Measurements from ENCODE around the gene TAF3.

TAF3 gene

DNA sequence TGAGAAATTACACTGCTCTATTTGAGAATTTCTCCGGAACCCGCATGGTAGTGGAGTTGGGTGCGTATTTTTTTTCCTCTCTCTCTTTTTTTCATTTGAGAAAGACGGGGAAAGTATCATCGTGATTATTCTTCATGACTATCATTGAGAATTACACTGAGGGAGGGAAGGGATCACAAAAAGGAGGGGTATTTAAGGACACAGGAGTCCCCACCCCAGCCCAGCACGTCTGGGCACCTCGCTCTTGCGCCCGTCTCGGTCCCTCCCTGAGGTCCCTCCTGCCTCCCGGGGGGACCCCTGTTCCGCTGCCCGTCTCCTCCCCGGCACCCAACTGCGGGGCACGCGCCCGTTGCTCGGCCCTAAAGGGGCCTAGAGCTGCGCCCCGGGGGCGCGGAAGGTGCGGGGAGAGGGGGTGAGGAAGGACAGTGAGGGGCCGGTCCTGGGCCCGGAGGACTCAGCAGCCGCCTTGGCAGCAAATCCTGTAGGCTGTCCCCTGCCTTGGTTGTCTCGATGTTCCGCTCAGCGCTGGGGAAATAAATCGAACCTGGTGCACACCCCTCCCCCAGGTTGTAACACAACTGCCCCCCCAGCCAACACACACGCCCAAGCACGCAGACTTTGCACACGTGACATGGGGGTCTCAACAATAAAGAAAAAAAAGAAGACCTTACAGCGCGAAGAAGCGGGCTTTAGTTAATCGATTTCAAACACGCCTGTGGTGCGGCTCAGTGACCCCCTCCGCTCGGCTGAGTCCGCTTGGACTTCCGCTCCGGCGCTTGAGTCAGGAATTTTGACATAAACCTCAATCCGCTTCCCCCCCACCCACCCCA is 217.6 kb downstream of the TAF3 start:
- no peak for DNase-seq

DNA sequence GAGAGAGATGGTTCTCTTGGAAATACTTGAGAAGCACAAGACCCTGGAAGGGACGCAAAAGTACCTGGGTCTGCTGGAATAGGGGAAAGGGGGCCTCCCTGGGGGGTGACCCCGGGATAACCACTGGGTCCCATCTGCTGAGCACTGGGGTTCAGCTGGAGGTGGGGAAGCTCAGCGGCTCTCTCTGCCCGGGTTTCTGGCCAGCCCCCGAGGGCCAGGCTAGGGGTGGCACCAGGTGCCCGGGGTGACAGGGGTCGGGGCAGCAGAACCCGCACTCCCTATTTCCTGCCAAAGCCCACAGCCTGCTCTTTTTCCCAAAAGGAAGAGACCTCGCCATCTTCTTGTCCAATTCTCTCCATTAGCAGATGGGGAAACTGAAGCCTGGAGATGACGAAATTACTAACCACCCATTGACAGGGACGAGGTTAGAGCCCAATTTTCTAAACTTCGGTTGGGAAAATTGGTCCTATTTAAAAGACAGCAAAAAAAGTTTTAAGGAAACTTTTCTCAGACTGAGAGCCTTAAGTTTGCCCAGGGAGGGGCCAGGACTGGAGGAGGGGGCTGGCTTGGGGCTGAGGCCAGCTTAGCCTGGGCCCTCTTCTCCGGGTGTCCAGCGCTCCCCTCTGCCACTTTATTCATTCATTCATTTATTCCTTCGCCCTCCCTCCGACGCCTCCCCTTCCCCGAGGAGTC is 218.3 kb downstream of the TAF3 start:
- DNase-seq: no peak

DNA sequence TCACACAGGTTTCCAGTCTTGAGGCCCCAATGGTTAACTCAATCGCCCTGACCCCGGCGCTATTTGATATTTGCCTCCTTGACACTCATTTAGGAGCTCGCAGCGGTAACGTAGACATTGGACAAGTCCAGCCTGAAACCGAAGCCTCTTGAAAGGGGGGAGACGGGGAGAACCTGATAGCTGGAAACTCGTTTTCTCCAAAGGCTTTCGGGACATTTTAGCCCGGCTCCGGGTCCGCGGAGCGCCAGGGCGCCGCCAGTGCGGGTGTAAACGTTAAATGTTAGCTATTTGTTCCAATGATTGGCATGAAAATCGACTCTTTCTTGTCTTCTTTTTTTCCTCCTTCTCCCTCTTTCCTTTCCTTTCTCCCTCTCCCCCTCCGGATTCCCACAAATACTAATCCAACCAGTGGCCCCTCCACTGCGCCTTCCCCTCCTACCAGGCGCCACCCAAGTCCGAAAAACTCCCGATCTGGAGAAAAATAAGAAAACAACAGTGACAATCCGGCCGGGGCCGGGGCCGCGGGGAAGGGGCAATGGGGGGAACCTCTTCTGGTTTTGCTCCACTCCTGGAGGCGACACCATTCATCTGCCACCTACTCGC is 219.0 kb downstream of the TAF3 start:
- DNase-seq: no peak

DNA sequence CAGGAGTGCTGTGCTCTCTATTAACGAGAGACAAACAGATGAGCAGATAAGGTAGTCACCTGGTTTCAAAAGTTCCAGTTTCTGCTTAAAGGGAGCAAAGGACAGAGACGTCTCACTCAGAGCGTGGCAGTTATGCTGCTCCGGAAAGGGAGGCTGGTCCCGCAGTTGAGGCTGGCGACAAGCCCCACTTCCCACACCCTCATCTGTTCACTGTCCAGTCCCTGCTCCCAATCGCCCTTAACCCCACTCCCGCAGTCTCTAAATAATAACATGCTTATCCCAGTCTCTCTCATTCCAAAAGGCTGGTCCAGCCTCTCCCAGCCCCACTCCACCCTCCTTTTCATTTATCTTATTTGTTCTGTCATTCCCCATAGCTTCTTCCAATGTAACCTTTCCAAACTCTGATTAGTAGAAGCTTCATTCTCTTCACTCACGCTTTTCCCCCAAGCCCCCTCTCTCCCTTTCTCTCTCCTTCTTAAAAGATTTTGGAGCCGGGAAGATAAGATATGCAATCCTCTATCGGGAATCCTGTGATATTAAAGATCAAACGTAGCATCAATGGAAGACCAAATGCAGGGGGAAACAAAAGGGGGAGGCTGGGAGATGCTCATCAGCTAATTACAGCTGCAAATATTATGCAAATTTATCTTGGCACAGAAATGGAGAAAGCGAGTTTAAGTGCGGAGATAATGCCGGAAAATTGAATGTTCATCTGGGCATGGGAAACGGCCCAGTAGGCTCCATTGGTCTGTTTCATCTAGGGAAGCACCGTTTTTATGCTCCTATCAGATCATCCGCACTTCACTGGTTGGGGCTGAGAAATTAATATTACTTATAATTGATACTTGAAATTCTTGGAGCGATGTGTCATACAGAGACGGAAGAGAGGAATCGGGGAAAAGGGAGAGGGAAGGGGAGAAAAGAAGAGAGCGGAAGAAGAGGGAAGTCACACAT is 219.9 kb downstream of the TAF3 start:
- no peak for DNase-seq

DNA sequence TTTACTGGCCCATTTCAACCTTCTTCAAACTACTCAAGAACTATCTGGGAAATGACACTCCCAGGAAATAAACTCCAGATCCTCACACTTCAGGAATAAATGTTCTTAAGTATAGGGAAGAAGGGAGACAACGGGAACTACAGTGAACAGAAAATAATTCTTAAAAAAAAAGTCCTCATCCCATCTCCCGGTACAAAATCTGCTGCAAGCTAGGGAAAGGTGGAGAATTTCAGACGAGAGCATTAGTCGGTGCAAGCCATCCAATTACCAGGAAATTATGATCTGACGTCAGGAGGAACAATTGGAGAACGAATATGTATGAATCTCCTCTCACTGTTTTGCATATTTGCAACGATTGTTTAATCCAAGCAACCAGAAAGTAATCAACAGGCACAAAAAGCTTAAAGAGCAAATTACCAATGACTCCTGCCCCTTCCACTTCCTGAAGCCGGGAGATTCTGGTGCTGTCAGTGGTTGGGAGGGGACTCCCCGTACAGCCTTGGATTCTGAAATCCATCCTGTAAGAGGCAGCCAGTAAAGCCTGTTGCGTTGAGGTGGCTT is 221.1 kb downstream of the TAF3 start:
- DNase-seq: no peak

DNA sequence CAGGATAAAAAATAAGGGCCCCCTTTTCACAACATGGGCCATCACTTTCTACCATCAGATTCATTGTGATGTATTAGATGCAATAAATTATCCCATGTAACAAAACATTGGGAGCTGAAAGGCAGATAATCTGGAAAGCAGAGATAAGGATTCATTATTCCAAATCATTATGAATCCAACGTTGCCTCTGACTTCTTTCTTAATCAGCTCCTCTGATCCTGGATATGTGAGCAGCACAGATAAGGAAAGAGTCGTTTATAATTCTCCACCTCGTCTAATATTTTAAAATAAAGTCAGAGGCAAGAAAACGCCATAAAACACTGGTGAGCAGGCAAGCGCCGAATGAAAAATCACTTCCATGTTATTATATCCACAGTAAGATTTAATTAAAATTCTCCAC is 222.3 kb downstream of the TAF3 start:
- no peak for DNase-seq

DNA sequence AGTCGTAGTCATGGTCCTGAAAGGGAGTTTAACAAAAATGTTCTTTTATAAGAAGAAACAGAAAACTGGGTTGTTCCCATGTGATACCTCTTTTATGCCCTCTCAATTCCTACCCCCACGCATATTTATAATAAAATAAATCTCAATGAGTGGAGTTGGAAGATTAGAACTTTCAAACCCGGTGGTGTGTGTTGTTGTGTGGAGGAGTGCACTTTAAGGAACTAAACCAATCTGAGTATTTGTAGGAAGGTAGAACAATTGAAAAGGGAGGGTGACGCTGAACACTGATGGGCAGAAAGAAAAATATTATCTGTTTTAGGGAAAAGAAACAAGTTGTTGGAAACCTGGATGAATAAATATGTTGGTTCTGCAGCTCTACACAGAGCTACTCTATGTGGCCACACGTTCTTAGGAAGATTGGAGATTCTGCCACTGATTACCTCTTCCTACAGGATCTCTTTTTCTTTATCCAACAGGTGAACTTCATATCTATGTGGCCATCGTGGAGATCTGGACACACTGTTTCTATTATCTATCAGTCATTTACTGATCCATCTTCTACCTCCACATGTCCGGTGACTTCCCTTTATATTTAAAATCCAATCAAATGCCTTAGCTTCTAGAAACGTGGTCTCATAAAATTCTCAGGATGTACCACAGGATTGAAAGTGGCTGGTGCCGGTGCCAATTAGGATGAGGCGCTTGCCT is 223.1 kb downstream of the TAF3 start:
- no peak for DNase-seq

DNA sequence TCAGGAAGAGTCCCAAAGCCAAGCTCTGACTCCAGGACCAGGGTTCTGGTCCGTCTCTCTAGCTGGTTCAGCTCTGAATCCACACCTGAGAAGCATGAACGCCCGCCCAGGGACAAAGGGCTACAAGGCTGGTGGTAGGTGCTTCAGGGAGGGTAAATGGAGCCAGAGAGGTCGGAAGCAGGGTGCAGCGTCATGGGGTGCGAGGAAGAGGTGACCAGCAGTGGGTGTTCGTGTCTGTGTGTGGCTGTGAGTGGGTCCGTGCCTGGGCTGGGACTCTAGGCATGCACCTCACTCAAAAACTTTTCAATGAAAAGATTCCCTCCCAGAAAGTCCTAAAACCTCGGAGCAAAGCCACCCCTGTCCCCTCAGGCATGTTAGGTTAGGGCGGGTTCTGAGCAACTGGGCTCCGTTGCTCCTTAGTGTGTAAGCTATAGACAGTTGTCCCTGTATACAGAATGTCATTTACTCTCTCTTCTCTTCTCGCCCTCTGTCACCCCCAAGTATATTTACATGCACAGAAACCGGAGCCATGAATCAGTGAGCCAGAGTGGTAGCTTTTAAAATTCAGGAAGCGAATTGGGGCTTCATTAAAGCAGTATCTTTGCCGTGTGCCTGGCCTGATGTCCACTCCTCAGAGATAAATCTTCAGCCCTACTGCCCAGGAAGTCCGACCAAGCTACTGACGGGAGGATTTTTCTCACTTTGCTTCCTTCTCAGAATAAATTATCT is 223.9 kb downstream of the TAF3 start:
- DNase-seq: no peak

DNA sequence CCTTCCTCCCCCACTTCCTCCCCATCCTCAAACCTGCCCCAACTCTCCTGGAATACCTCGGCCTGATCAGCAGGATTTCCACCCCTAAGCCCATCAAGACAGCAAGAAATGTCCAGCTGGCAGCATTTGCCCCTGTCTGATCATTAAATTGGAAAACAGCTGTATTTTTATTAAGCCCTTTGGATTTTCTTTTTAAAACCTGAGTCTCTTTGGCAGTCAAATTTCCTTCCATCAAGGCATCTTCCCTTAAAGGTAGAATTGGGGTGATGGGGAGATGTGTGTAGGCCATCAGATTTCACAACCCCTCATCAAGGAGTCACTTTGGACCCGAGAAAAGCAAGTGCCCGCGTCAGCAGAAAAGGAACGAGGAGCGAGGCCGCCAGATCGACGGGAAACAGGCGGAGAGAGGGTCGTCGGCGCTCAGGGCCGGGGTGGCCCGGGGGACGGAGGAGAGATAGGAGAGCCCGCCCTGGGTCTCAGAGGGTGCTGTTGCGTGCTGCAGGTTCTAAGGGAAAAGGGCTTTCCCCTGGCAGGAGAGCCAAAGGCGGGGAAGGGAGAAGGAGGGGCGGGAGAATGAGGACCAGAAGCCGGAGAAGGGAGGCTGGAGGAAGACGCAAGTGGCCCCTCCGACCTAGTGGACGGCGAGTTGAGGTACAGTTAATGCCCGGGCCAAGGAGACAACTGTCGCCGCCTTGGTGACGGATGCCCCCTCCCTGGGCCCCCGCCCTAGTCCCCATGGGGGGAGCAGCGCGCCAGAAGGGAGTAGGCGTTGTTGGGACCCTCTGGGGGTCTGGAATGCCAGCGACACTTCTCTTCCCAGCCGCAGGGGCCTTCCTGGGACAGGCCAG is 224.6 kb downstream of the TAF3 start:
- DNase-seq: no peak

DNA sequence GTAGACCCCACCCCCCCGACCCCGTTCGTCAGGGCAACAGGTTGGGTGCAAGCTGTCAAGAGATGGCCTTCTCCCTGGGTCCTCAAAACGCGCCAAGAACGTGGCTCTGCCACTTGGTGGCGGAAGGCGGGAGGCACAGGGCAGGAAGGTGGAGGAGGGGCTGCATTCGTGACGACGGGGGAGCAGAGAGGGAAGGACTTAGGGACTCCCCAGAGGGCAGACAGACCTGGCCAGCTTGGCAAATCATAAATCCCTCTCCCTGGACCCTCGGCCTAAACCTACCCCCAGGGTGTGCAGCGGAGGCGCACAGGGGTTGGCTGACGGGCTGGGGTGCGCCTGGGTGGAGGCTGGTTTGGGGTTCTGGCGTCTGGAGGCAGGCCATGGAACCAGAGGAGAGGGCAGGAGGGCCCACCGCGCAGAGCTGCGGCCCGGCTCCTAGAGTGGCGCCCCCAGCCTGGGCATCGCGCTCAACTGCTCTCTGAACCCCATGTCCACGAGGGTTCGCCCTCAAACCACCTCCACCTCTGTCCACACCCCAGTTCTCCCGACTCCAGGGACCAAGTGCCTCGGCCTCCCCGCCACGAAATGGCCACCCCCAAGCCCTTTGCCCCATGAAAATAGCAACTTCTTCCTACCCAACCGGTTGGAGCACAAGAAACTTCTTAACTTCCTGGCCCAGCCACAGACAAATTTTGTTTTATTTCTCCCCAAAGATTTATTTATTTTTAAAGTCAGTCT is 225.4 kb downstream of the TAF3 start:
- DNase-seq: no peak

DNA sequence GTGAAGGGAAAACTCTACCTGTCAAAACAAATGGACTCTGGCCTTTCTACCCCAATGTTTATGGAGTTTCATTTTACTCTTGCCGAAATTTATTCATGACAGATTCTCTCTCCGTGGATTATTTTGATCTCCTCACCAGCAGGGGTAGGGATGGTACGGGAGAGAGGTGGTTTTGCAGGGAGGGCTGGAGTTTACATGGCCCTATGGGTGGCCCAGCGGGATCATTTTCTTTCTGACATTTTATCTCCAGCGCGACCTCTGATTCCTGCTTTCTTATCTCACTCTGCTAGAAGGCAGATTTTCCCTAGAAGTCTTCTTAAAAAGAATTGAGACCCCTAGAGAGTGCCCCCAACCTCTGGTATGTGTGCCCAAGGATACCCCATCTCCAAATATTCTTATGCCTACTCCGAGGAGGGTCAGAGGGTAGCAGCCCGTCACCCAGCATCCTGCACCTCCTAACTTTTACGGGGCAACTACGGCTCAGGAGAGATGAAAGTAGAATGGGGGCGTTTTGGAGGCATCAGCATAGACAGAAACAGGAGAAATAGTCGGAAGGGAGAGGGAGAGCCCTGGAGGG is 226.1 kb downstream of the TAF3 start:
- no peak for DNase-seq

DNA sequence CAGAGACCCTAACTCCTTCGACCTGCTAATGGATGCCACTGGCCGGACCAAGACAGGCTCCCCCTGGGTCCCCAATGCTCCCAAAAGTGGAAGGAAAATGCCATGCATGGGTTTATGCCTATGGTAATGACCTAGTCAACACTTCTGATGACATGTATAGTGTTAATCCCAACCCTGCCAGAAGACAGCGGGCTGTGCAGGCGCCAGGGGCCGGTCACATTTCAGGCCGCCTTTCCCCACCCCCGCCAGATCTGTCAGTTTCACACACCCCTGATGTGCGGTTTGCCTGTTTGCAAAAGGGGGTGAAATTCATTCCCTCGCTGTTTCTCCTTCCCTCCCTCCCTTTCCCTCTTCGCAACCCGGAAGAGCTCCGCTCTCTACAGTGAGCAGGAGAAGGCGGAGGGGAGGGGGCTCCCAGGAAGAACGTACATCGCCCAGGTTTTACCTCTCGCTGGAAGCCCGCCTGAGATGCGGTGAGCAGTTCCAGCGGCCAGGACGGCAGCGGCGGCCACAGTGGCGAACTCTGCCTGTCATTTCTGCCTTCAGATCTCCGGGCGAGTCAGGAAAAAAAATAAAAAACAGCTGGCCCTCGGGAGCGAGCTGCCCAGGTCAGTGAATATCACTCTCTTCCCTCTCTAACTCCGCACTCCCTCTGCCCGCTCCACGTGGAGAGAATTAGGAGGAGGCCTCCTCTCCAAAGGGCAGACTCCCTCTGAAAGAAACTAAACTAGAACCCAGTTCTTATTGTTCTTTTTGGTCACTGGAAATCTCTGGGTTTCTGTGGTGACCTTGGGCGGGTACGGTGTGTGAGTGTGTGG is 226.8 kb downstream of the TAF3 start:
- DNase-seq: no peak

DNA sequence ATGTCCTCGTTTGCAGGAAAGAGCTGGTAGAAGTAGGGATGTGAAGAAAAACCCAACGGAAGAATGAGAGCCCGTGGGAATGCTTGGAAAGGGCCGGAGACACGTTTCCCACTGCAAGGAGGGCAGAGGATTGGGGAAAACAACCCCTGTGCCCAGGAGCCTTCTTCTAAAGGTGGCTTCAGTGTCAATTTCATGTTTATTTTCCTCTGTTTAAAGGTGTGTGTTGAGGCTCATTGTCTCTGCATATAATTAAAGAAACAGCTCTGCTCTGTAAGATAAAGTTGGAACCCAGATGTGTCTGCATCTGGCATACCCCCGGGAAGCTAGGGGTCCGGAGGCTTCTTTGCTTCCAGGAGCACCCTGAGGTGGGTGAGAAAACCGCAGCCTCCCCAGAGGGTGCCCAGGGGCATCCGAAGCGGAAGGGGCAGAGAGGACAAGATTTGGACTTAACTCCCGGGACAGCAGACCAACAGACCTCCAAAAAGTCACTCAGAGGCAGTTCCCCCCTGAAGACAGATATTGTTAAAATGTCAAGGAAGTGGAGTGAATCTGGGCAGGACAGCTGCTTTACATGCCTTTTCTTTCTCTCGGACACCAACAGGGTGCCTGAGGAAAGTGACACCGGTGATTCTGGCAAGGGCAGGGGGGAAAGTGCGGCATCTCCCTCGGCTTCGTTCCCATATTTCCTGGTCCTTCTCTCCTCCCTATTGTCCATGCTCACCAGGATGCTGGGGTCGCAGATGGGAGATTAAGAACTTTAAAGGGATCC is 227.6 kb downstream of the TAF3 start:
- no peak for DNase-seq

DNA sequence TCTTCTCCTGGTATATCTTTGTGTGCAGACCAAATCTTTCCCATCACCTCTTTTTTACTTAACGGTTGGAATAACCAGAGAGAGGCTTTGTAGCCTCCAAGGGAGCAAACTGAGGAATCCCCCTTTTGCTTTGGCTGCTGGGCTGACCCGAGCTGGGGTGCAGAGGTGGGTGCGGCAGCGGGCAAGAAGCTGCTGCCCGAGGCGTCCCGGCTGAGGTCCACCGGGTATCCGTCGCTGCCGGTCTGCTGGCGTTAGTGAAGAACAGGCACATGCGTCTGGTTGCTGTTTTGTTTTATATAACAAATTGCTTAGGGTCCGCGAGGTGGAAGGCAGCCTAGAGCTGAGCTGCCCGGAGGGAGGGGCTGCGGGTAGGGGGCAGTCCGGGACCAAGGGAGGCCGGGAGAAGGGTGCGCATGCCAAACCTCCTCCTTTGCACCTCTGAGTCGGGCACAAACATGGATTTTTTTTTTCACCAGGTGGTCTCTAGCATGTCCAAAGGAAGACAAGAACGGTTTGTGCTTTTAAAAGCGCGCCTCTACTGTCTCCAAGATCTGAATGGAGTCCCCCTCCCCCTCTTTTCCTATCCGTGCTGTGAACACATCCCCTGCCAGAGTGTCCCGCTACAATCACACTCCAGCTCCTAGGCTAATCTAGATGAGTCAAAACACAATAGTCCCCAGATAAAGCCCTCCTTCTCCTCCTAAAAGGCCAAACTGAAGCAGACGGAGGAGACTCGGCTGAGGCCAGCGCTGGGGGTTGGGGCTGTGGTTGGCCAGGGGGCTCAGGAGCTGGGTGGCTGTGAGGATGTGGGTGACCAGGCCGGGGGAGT is 229.4 kb downstream of the TAF3 start:
- DNase-seq: no peak

DNA sequence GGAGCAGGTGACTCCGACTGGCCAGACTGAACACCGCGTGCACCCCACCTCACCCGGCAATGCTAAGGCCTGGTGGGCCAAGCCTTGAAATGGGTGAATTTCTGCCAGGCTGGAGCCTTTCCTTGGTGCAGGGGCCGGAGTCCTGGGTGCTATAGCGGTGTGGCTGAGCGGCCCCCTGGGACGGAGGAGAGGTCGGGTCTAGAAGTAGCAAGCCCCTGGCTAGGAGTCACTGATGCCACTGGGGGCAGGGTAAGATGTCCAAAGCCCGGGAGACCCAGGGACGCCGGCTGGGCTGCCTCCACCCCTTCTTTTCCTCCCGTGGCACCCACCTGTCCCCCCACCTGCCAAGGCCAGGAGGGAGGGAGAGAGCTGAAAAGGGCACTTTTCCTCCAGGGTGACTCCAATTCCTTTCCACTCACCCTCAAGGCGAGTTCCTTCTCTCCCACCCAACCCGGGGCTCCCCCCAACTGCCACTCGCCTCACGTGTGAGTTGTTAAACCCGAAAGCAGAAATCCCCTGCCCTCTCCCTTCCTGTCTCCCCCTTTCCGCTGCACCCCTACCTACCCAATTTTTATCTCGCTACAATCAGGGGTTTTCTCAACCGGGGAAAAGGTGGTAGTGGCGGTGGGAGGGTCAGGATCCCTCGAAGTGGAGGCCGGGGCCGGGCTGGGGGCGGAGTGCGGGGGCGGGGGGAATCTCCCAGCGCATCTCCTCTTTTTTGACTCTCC is 230.1 kb downstream of the TAF3 start:
- no peak for DNase-seq
